Umbilical cord (tissue), 2 donors: ENCODE results near the gene HSF2BP. TPM values are rescaled to one million over a fixed set of nuclear protein-coding genes. Genes with fewer than 3 reads are reported as not detected.
"Not testable (repeated sequence)": the region's sequence is repeated elsewhere in the genome, so short reads cannot be mapped to it uniquely, and the experiment has no call there.

ENCODE experiments used
- DNase-seq: peaks from one replicate; pipeline ENCODE4 v3.0.0-alpha.2; 2015; ENCODE audit warnings: low spot score
- total RNA-seq: library from RNA; depleted of rRNA; stranded (reverse); fragments of >200 nt; gene quantifications from one replicate; pipeline ENCODE4 v1.2.3, GENCODE V29; 2014; ENCODE audit warnings: low replicate concordance; ENCODE audit not compliant: insufficient read depth

Gene HSF2BP
- total RNA-seq, 1 donor from 2014 or later, result 11.8 TPM

GRCh38 chr21:43516860-43517627 is 142.2 kb downstream of the HSF2BP start:
- not testable (repeated sequence) for DNase-seq

GRCh38 chr21:43516295-43516847 is 142.9 kb downstream of the HSF2BP start:
- DNase-seq, result not testable (repeated sequence)

- not testable (repeated sequence) for DNase-seq
Measured at GRCh38 chr21:43514834-43515233, 144.5 kb downstream of the HSF2BP start.

GRCh38 chr21:43513023-43513422 is 146.3 kb downstream of the HSF2BP start:
- DNase-seq, result not testable (repeated sequence)

GRCh38 chr21:43511209-43511608 is 148.1 kb downstream of the HSF2BP start:
- not testable (repeated sequence) for DNase-seq

- DNase-seq, result not testable (repeated sequence)
Measured at GRCh38 chr21:43510669-43511068, 148.6 kb downstream of the HSF2BP start.

GRCh38 chr21:43503892-43504291 is 155.4 kb downstream of the HSF2BP start:
- DNase-seq, result not testable (repeated sequence)

GRCh38 chr21:43503075-43503750 is 156.1 kb downstream of the HSF2BP start:
- DNase-seq, result not testable (repeated sequence)

- not testable (repeated sequence) for DNase-seq
Measured at GRCh38 chr21:43502407-43503071, 156.7 kb downstream of the HSF2BP start.

GRCh38 chr21:43498924-43499323 is 160.4 kb downstream of the HSF2BP start:
- not testable (repeated sequence) for DNase-seq

GRCh38 chr21:43498065-43498464 is 161.2 kb downstream of the HSF2BP start:
- not testable (repeated sequence) for DNase-seq

GRCh38 chr21:43494279-43495012 is 164.8 kb downstream of the HSF2BP start:
- not testable (repeated sequence) for DNase-seq

- not testable (repeated sequence) for DNase-seq
Measured at GRCh38 chr21:43493471-43493870, 165.8 kb downstream of the HSF2BP start.

- DNase-seq, result not testable (repeated sequence)
Measured at GRCh38 chr21:43488235-43488634, 171.1 kb downstream of the HSF2BP start.

GRCh38 chr21:43486051-43486450 is 173.2 kb downstream of the HSF2BP start:
- not testable (repeated sequence) for DNase-seq

- DNase-seq, result not testable (repeated sequence)
Measured at GRCh38 chr21:43485016-43485415, 174.3 kb downstream of the HSF2BP start.

GRCh38 chr21:43479197-43479596 is 180.1 kb downstream of the HSF2BP start:
- DNase-seq, result not testable (repeated sequence)
